Measurements from ENCODE around the gene CDC25B. TPM values are rescaled to one million over a fixed set of nuclear protein-coding genes. Genes with fewer than 3 reads are reported as not detected.

The CDC25B gene
- total RNA-seq, 1 experiment from 2014 or later, result 69.6 TPM

DNA sequence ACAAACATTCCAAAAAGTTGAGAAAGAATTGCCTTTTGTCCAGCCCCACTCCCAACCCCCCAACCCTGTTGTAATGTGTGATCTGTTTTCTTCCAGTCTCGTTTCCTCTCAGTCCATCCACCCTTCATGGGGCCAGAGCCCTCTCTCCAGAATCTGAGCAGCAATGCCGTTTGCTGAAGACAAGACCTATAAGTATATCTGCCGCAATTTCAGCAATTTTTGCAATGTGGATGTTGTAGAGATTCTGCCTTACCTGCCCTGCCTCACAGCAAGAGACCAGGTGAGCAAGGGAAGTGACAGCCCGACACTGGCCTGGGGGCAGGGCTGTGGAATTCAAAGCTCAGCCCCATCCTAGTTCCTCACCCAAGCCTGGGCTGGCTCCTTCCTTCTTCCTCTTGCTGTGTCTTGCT, 58.4 kb downstream of the CDC25B start:
- Mint-ChIP-seq H3K4me3 (ENCODE audit: low read depth, unreplicated experiment) (no peak overlapping the region), H3K36me3 (ENCODE audit: insufficient read depth, unreplicated experiment) (peaks cover 21% of the 10 kb centered on the region), H3K4me1 (ENCODE audit: low read depth, unreplicated experiment) (peaks cover 2% of the 10 kb centered on the region), H3K9me3 (ENCODE audit: low read depth, unreplicated experiment) (no peaks in the 10 kb centered on the region), H3K27ac (ENCODE audit: unreplicated experiment) (no peak overlapping the region), H3K27me3 (ENCODE audit: unreplicated experiment) (no peaks in the 10 kb centered on the region)
- TF ChIP-seq CTCF (IDR thresholded peaks at IDR 0.05; ENCODE audit: unreplicated experiment), result no peak
- no TSS peak for BruUV-seq (replicated peaks)
- CTCF ChIA-PET, result interaction anchor here (0.9 to 1.2 kb wide), 3 partner anchors 67 to 177 kb away, joined by 3 to 4 read pairs (median 4); partner anchors contain the start of gene CENPB
- intact Hi-C loops (cut with micrococcal nuclease; ENCODE audit: unreplicated experiment), result no loop called here
- no peak for DNase-seq

Other genes starting within 250 kb of the CDC25B start
- not detected in 2 replicates for gene GFRA4, start 132.9 kb upstream of the CDC25B start, total RNA-seq (2022)
- not detected in 2 replicates for gene ADAM33, start 114.3 kb upstream of the CDC25B start, total RNA-seq (2022)
- not detected in 2 replicates for gene SIGLEC1, start 83.7 kb upstream of the CDC25B start, total RNA-seq (2022)
- gene HSPA12B, start 63.6 kb upstream of the CDC25B start, total RNA-seq (2022), result not detected in 2 replicates
- gene ADISSP, start 28.6 kb upstream of the CDC25B start, total RNA-seq (2022), result 27.3 and 29.0 TPM in 2 replicates
- 0.28 TPM in 1 of 2 replicates, not detected in the other for gene SPEF1, start 14.9 kb upstream of the CDC25B start, total RNA-seq (2022)
- 44.7 and 44.9 TPM in 2 replicates for gene CENPB, start 9.6 kb upstream of the CDC25B start, total RNA-seq (2022)
- gene AP5S1, start 24.2 kb downstream of the CDC25B start, total RNA-seq (2022), result 7.2 and 9.5 TPM in 2 replicates
- gene MAVS, start 50.5 kb downstream of the CDC25B start, total RNA-seq (2022), result 29.8 and 32.1 TPM in 2 replicates
- 37.9 TPM in 2 replicates for gene PANK2, start 93.1 kb downstream of the CDC25B start, total RNA-seq (2022)
- 2.8 and 4.1 TPM in 2 replicates for gene RNF24, start 219.2 kb downstream of the CDC25B start, total RNA-seq (2022)